OCI-LY3 (cell line): ENCODE measurements around the gene ZNF423.

ENCODE experiments used
- H2AFZ ChIP-seq: fragments of 200-600, 300-600 bp; shearing (Covaris generic); 2 replicates; pipeline ENCODE4 v1.6.0; 2014; ENCODE audit warnings: antibody characterized with exemption, low read depth, low read length
- H3K27ac ChIP-seq: fragments of 200-600, 300-600 bp; sonication (generic); 2 replicates; pipeline ENCODE4 v1.5.1; 2014; ENCODE audit warnings: mild to moderate bottlenecking, low read length, moderate library complexity, mixed read lengths
- H3K27me3 ChIP-seq: fragments of 200-600, 300-600 bp; sonication (generic); 2 replicates; pipeline ENCODE4 v1.6.1; 2014; ENCODE audit warnings: low read depth, low read length, mixed read lengths
- H3K36me3 ChIP-seq: fragments of 200-600, 300-600 bp; sonication (generic); replicated peaks from 2 replicates; pipeline ENCODE3; 2014; ENCODE audit warnings: low read depth, low read length, mixed read lengths
- H3K4me1 ChIP-seq: fragments of 300-600, 200-600 bp; sonication (generic); 2 replicates; pipeline ENCODE4 v1.6.1; 2014; ENCODE audit warnings: low read length, mixed read lengths
- H3K4me2 ChIP-seq: fragments of 200-600, 300-600 bp; sonication (generic); 2 replicates; pipeline ENCODE4 v1.6.1; 2014; ENCODE audit warnings: low read length, mixed read lengths
- H3K4me3 ChIP-seq: fragments of 300-600, 200-600 bp; sonication (generic); 2 replicates; pipeline ENCODE4 v1.5.1; 2014; ENCODE audit warnings: antibody characterized with exemption, mild to moderate bottlenecking, low read length, moderate library complexity
- H3K79me2 ChIP-seq: fragments of 300-600, 200-600 bp; shearing (Covaris generic); 2 replicates; pipeline ENCODE4 v1.6.1; 2014; ENCODE audit warnings: mild to moderate bottlenecking, low read length, mixed read lengths
- H3K9ac ChIP-seq: fragments of 300-600, 200-600 bp; shearing (Covaris generic); 2 replicates; pipeline ENCODE4 v1.6.0; 2014; ENCODE audit warnings: mild to moderate bottlenecking, low read length, moderate library complexity
- H3K9me3 ChIP-seq: fragments of 200-600, 300-600 bp; shearing (Covaris generic); 2 replicates; pipeline ENCODE4 v1.6.1; 2014; ENCODE audit warnings: low read length, mixed read lengths; ENCODE audit not compliant: insufficient read depth
- H4K20me1 ChIP-seq: fragments of 200-600, 300-600 bp; sonication (generic); 2 replicates; pipeline ENCODE4 v1.6.1; 2016; ENCODE audit warnings: low read length, mixed read lengths; ENCODE audit not compliant: insufficient read depth
- EZH2phosphoT487 ChIP-seq: fragments of 200-600 bp; shearing (Covaris generic); IDR thresholded peaks from 2 replicates; pipeline ENCODE4 v1.6.1; 2018; ENCODE audit warnings: antibody characterized with exemption, mixed run types, low read depth
- TF ChIP-seq, protein P1 (sequence below): fragments of 200-600, 300-600 bp; sonication (generic); IDR thresholded peaks from 2 replicates; pipeline ENCODE4 v1.5.1; 2014; ENCODE audit warnings: antibody characterized with exemption, low read length, low read depth

ZNF423 gene

DNA sequence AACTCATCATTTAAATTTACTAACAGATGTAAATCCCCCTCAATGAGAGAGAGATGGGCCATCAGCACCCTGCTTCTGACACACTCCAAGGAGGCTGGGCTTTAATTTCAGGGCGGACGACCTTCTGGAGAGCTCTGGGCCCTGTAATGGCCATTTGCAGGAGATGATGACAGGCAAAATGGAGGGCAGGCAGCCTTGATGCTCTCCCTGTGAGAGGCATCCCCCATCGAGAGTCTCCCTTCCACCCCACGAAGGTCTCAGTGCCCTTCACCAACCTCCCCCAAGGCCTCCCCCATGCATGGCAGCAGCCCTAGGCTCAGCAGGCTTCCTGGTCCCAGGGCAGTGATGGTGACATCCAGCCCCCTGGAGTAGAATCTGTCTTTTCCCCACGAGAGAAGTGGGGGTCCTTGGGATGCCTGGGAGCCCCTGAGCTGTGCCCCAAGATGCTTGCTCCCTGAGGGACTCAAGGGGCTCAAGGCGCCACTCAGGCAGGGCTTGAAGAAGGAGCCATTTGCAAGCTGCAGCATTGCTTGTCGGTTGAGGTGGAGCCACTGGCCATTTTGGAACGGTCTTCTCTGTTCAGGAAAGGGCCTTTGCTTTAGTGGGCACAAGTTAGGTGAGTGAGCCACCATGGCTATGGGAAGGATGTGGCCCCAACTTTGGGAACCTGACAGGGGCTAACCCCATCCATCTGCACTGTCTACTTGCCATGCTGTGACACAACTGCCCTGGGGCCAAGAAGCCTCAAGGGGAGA is 399.7 kb downstream of the ZNF423 start:
- H3K36me3 ChIP-seq = no peaks in the 10 kb centered on the region
- no peaks in the 10 kb centered on the region for H3K9me3 ChIP-seq
- H3K9ac ChIP-seq = no peak overlapping the region
- H4K20me1 ChIP-seq = no peaks in the 10 kb centered on the region
- H2AFZ ChIP-seq = no peak overlapping the region
- no peak overlapping the region for H3K4me2 ChIP-seq
- peaks cover 10% of the 10 kb centered on the region; the same call in 1 of the 2 replicates for H3K27me3 ChIP-seq
- H3K27ac ChIP-seq = no peak overlapping the region
- H3K79me2 ChIP-seq = no peaks in the 10 kb centered on the region
- no peaks in the 10 kb centered on the region for H3K4me1 ChIP-seq
- H3K4me3 ChIP-seq = no peak overlapping the region
- TF ChIP-seq, protein P1, sequence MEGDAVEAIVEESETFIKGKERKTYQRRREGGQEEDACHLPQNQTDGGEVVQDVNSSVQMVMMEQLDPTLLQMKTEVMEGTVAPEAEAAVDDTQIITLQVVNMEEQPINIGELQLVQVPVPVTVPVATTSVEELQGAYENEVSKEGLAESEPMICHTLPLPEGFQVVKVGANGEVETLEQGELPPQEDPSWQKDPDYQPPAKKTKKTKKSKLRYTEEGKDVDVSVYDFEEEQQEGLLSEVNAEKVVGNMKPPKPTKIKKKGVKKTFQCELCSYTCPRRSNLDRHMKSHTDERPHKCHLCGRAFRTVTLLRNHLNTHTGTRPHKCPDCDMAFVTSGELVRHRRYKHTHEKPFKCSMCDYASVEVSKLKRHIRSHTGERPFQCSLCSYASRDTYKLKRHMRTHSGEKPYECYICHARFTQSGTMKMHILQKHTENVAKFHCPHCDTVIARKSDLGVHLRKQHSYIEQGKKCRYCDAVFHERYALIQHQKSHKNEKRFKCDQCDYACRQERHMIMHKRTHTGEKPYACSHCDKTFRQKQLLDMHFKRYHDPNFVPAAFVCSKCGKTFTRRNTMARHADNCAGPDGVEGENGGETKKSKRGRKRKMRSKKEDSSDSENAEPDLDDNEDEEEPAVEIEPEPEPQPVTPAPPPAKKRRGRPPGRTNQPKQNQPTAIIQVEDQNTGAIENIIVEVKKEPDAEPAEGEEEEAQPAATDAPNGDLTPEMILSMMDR = no peak
- TF ChIP-seq EZH2phosphoT487 = no peak

DNA sequence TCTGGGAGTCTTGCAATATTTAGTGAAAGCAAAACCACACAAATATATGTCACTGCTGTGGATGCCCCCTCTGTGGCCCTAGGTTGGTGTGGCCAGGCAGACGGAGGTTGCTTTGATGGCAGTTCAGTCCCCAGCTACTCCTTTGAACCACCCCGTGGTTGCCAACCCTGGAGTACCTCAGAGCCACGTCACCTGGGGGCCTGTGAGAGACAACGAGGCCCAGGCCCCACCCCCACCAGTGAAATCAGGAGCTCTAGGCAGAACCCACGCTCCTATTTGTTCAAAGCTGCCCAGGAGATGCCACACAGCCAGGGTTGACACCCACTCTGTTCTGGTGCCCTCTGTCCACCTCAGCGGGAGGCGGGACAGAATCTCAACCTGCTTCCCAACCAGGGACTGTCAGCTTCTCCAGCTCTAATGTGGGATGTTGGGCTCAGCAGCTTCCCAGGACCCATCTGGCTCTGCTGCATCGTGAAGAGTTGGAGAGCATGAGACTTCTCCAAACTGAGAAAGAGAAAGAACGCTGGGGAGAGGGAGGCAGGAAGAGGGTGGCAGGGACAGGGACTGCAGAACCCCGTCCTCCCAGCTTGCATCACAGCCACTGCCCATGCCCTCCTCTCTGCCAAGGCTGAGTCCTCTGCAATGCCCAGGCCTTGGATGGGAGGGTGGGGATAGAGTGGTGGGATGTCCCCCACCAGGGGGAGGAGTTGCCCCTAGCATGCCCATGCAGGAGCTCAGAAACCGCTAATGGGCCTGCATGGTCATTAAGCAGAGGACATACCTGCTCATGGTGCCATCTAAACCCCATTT is 400.5 kb downstream of the ZNF423 start:
- H3K4me2 ChIP-seq = no peak overlapping the region
- no peak overlapping the region for H3K27ac ChIP-seq

DNA sequence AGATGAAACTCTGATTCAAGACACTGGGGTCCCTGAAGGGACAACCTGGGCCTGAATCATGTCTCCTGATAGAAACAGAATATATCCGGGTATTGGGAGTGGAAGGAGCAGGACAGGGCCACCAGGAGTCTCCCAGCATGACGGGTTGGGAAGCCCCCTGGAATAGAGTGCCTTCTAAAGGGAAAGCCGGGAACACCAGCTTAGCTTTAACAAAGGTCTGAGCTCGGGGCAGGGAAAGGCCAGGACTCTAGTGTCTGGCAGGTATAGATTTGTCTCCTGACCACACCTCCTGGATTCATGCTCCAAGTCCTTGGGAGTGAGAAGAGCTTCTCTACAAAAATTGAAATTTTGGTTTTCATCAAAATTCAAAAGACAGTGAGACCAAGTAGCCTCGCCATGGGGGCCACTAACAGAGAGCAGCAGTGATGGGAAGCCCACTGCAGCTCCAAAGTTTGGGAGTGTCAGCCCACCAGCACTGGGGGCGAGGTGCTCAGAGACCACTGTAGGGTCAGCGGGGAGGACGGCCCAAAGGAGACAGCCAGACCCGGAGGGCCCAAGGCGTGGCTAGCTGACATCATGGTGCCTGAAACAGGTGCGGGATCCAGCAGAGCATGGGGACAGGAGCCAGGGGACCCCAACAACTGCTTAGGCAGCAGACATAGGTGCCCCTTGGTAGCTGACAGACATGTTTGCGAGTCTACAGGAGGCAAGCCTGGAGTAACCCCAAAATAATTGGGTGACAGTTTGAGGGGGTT is 401.3 kb downstream of the ZNF423 start:
- TF ChIP-seq, protein P1 = no peak
- TF ChIP-seq EZH2phosphoT487 = no peak
- no peaks in the 10 kb centered on the region for H3K9me3 ChIP-seq
- no peak overlapping the region for H3K4me2 ChIP-seq
- H3K27me3 ChIP-seq = peaks cover 17% of the 10 kb centered on the region
- no peaks in the 10 kb centered on the region for H3K79me2 ChIP-seq
- no peak overlapping the region for H3K4me3 ChIP-seq
- H4K20me1 ChIP-seq = no peaks in the 10 kb centered on the region
- H3K27ac ChIP-seq = no peak overlapping the region
- no peak overlapping the region for H3K9ac ChIP-seq
- no peaks in the 10 kb centered on the region for H3K36me3 ChIP-seq
- no peaks in the 10 kb centered on the region for H3K4me1 ChIP-seq
- no peak overlapping the region for H2AFZ ChIP-seq

More for the DNA sequence above, 400.5 kb downstream of the ZNF423 start:
- Histone ChIP-seq H3K27me3 (peaks cover 17% of the 10 kb centered on the region), H3K79me2 (no peaks in the 10 kb centered on the region), H4K20me1 (no peaks in the 10 kb centered on the region), H3K4me3 (no peak overlapping the region), H3K4me1 (no peaks in the 10 kb centered on the region), H3K9me3 (no peaks in the 10 kb centered on the region), H3K9ac (no peak overlapping the region), H2AFZ (no peak overlapping the region), H3K36me3 (no peaks in the 10 kb centered on the region)
- TF ChIP-seq, protein P1 = no peak
- TF ChIP-seq EZH2phosphoT487 = no peak

DNA sequence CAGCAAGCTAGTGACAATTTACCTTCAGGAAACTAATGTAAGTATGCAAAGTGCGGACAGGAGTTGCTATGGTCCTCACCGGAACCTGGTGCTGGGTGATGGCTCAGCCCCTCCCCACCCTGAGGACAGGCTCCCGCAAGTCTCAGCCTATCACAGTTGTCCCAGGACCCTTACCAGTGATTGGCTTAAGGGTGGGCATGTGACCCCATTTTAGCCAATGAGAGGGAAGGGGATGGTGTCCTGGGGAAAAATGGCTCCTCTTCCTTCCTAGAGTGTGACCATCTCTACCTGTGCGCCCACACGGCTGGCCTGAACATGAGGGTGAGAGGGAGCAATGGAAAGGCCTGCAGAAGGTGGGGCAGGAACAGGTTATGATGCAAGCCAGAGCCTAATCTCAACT is 401.9 kb downstream of the ZNF423 start:
- no peak overlapping the region for H3K27ac ChIP-seq
- no peak overlapping the region for H3K9ac ChIP-seq
- peaks cover 17% of the 10 kb centered on the region for H3K27me3 ChIP-seq
- no peak overlapping the region for H2AFZ ChIP-seq
- no peaks in the 10 kb centered on the region for H3K4me1 ChIP-seq
- H3K9me3 ChIP-seq = no peaks in the 10 kb centered on the region
- TF ChIP-seq EZH2phosphoT487 = no peak
- TF ChIP-seq, protein P1 = no peak
- H3K4me2 ChIP-seq = no peak overlapping the region
- H3K79me2 ChIP-seq = no peaks in the 10 kb centered on the region
- no peak overlapping the region for H3K4me3 ChIP-seq
- H3K36me3 ChIP-seq = no peaks in the 10 kb centered on the region
- no peaks in the 10 kb centered on the region for H4K20me1 ChIP-seq
